Activated CD4-positive, alpha-beta T cell treated with anti-CD3 and anti-CD28 coated beads, Interleukin-2, Interleukin-4, amounts not matched to agents 100 ng/mL and 50 ng/mL, durations not matched to agents 16 hours and 8 hours (primary cell): ENCODE measurements around the gene TRIO.

Experiments
- DNase-seq: peaks from one replicate; pipeline ENCODE4 v3.0.0-alpha.2; 2020; ENCODE audit warnings: low spot score

Gene TRIO

DNA sequence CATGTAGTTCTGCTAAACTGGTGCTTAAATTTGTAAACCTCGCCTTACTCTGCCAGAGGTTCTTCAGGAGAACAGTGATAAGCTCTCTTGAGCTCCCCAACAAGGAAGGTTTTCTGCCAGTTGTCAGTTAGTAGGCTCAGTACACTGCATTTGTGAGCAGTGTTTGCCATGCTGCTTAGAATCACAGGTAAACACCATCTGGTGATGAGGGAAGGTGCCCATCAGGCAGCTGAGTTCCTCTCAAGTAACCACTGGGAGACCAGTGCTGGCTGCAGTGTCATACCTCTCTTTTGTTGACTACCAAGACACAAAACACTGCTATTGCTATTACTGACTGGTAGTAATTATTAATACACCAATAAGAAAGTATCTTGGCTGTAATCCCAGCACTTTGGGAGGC lies 252.3 kb downstream of the TRIO start:
- no peak for DNase-seq

DNA sequence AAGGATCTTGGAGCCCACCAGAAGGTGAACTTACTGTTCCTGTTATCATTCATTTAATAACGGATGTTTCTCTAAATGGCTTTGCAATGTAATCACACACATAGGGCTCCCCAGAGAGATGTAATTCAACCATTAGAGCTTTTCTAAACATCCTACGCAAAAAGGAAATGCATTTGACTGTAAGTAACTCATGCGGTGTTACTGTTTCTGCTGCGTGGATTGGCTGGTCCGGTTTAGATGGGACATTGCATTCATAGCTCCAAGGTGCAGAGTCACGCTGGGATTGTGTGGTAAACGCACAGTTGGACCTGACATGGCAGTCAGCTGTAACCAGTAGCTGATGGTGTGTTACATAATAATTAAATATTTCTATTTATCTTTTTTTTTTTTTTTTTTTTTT lies 252.9 kb downstream of the TRIO start:
- no peak for DNase-seq

DNA sequence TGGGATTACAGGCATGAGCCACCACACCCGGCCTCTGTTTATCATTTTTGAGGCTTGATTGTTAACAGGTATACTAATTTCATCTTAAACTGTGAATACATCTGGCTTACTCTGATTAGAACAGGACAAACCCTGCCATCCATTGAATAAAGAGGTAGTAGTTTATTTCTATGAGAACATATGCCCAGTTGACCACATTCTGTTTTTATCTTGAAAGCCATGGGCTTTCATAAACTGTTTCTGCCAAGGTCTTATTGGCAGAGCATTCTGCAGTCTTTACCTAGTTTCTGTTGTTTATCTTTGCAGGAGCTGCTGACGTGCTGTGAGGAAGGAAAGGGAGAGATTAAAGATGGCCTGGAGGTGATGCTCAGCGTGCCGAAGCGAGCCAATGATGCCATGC lies 253.6 kb downstream of the TRIO start:
- DNase-seq, result no peak

DNA sequence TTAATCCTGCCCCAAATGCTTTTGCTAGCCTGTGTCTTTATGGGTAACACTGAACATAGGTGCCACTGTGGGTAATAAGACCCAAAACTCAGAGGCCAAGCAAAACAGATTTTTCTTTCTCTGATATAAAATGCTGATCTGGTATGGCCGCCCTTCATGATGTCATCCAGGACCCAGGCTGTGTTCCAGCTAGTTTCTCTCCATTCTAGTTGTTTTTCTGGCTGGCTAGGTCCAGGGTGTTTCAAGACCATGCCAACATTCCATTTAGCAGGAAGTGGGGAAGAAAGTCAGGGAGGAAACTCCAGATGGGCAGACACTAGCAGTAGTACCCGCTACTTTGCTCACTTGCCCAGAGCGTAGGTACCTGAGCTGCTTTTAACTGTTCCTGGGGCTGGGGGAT lies 254.6 kb downstream of the TRIO start:
- no peak for DNase-seq

DNA sequence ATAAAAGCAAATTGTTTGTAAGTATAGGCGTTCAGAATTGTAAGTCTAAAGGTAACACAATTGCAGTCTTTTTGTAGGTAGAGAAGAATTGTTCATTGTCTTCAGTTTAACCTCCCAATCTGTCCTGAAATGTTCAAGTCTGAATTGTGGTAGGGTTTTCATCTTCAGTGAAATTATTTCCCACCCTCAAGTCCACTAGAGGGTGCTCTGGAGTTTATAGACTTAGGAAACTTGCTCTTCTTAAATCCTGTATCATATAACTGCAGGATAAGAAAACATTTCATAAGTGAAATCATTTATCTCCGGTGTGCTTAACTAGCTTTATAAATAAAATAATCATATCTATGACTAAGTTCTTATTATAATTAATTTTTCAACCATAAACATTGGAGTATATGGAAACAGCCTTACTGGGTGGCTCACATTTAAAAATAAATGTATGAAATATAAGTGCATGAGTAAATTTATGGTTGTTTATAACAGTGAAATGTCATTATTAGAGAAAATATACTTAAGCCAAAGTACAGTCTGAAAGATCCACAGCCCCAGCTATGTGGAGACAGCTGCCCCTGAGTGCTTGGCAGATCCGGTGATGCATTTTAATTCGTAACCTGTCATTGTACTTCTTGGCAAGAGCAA lies 256.0 kb downstream of the TRIO start:
- peak; percentile 50 for DNase-seq

DNA sequence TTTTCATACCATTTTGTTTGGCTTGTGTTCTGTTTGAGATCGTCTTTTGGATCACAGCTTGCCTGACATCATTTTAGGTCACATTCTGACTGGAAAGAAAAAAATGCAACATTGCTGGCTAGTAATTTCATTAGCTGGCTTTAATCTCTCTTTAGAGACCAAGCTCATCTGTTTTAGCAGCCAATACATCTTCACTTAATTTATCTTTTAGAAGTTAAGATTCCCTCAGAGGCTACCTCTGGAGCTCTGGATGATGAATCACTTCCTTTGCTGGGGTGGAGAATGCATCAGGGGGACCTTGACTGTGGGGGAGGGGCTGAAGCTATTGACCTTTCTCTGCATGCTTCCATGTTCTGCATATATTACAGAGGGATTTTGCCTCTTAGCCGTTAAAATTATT lies 256.9 kb downstream of the TRIO start:
- no peak for DNase-seq

DNA sequence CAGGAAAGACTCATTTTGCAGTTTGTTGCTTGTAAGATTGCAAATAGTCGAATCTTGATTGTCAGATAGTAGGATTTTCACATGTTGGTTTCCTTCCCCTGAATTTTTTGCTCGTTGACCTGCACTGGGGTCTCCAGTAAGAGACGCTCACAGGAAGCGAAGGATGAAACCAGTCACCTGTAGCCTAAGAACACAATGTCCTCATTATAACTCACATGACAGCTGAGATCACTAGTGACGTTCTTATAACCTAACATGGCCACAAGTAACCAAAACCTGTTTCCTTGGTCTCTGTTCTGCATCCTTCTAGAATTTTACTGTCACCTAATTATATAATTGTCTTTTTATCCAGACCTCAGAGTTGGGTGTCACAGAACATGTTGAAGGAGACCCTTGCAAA lies 257.5 kb downstream of the TRIO start:
- no peak for DNase-seq

DNA sequence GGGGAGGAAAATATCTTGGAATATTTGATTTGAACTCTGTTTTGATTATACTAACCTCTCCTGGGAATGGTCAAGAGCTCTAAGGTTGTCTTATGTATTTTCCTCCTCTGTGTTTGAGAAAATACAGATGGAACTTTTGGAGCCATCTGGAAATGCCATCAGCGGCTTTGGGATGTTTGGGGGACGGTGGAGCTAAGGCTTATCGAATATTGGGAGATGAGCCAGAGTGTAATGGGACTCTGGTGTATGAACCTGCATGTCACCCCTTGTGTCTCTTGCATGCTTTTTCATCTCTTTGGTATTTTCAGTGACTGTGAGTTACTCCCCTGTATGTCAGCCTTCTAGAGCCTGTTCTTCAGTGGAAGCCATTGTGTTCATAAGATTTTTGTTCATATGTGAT lies 258.5 kb downstream of the TRIO start:
- DNase-seq, result no peak

DNA sequence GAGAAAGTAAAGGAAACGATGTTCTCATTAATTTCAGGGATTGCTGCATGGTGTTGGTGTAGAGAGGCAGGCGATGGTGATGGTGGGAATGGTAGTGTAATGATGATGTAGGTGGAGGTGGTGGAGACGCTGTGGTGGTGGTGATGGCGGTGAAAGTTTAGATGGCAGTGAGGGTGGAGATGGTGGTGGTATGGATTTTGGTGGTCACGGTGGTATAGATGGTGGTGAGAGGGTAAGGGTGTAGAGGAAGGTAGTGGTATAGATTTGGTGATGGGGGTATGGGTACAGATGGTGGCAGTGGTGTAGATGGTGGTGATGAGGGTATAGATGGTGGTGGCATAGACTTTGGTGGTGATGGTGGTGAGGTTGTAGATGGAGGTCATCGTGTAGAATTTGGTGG lies 259.3 kb downstream of the TRIO start:
- DNase-seq, result no peak

DNA sequence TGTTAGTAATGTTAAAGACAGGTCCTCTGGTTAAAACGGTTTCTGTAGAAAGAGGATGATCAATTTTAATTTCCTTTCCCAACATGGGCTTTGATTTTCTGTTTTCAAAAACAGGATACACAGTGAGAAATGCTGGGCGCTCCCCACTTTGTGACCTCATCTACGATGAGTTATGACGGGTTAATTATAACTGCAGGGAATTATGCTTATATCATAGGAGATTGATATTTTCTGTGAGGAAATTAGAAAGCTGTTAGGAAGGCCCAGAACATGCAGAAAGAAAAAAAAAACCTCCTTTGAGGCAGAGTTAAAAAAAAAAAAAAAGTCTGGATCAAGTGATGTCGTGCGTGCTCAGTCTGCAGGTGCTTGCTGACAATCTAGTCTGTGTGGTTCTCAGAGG lies 261.6 kb downstream of the TRIO start:
- DNase-seq, result no peak

DNA sequence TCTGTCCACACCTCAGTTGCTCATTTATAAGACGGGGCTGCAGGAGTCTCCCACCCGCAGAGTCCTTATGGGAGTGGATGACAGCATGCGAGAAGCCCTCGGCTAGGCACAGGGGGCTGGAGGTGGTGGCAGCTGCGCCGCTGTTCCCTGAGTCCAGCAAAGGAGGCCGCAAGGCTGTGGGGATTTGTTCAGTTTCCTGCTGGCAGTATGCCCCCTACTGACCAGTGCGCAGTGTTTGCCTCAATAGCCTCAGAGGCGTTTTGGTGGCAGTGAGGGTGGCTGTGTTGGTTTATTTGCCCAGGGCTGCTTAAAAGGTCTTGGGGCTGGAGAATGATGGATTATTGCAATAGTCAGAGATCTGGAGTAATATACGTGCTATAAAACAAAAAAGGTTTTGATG lies 262.1 kb downstream of the TRIO start:
- no peak for DNase-seq

DNA sequence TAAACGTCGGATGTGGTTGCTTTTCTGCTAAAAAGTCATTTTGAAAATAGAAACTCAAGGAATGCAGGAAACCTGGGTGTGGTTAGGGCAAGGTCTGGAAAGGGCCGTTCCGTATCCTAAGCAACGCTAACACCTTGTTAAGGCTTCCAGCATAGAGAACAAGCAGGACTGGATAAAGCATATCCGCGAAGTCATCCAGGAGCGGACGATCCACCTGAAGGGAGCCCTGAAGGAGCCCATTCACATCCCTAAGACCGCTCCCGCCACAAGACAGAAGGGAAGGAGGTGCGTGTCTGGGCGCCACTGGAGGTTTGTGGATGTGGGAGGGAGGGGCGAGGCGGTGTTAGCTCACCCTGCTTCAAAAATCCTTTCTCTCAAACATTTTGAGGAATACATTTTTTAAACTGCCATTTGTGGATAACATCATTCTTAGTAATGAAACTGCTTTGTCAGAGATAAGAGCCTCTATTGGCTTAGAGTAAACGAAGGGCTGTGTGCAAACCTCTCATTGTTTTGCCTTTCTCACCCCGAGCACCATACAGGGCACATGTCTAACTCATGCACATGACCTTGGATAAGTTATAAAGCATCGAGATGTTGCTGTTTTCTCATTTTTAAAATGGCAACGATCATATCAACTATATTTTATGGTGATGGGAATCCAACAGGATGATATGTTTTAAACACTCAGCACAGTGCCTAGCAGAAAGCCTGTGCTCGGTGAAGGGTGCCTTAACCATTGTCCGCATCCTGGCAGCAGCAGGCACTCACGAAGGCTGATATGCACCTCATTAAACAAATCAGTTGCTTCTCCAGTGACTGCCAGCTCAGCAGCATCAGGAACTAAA lies 262.8 kb downstream of the TRIO start:
- no peak for DNase-seq

DNA sequence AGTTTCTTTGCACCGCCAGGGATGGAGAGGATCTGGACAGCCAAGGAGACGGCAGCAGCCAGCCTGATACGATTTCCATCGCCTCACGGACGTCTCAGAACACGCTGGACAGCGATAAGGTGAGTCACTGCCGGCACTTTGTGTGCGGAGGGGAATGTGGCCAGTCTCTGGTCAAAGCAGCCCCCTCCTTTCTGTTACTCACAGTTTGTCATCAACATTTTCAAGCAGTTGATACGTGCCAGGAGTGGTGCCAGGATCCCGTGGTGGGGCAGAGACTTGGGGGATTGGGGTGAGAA lies 263.4 kb downstream of the TRIO start:
- no peak for DNase-seq

DNA sequence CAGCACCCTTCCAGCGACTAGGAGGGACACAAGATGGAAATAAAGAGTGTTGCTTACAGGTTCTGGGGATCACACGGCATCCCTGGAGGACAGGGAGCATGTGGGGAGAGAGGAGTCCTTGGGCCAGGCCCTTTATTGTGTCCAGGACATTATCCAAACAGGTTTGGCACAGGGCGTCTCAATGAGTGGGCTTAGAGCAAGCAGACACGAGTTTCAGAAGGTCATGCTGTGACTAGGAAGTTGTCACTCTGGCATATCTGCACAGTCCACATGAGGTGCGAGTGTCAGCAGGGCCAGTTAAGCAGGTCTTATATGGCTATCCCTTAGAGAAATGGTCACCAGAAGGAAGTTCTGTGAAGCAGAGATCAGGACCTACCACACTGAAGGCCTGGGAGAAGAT lies 263.9 kb downstream of the TRIO start:
- DNase-seq, result no peak

DNA sequence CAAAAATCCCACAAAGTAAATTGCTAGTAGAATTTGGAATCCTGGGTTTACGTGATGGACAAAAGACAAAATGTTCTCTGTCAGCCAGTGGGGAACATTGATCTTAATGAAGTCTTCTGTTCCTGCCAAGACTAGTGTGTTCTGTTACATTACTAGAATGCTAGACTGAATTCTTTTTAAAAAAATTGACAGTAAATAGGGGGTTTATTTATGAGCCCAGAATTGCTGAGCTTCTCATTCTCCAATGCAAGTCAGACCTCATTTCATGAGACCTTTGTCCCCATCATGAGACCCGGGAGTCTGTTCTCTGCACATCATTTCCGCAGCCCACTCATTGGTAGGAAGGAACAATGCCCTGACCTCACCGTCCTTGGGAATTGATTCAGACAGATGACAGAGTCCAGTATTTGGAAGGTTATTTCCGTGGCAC lies 264.6 kb downstream of the TRIO start:
- no peak for DNase-seq

DNA sequence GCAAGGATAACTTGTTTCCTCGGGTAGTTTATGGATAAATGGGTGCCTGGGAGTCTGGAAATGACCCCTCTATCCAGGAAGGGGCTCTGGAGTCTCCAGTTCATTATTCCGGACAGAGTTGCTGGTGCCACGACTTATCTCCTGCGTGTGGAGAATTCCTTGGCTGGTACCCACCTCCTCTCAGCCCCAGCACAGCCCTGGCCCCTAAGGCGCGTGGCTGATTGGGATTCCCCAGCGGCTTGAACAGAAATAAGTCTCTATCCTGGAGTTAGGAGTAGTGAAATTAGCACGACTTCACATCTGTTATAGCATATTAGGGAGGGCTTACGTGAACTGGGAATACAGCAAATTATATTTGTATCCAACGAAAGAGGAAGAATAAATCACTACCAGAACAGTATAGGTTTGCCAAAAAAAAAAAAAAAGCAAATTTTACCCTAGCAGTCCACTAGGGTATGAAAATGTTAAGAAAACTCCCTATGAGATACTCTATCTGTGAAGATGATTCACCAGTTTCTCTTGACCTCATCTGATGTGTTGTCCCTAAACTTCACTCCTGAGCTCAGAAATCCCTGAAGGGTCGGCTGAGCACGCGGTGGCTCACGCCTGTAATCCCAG lies 265.9 kb downstream of the TRIO start:
- DNase-seq, result no peak

DNA sequence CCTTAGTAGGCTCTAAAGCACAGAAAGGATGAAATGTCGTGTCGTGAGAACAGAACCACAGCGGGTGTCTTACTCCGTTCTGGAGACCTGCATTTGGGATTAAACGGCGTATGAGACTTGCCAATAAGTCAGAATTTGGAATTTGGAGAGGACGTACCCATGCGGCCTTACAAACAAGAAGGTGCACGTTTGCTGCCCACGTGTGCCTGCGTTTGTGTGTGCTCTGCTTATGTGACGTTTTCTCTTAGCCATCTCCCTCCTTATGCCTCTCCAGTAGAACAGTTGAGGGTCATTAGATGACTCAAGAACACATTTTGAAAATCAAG lies 266.9 kb downstream of the TRIO start:
- DNase-seq, result no peak

DNA sequence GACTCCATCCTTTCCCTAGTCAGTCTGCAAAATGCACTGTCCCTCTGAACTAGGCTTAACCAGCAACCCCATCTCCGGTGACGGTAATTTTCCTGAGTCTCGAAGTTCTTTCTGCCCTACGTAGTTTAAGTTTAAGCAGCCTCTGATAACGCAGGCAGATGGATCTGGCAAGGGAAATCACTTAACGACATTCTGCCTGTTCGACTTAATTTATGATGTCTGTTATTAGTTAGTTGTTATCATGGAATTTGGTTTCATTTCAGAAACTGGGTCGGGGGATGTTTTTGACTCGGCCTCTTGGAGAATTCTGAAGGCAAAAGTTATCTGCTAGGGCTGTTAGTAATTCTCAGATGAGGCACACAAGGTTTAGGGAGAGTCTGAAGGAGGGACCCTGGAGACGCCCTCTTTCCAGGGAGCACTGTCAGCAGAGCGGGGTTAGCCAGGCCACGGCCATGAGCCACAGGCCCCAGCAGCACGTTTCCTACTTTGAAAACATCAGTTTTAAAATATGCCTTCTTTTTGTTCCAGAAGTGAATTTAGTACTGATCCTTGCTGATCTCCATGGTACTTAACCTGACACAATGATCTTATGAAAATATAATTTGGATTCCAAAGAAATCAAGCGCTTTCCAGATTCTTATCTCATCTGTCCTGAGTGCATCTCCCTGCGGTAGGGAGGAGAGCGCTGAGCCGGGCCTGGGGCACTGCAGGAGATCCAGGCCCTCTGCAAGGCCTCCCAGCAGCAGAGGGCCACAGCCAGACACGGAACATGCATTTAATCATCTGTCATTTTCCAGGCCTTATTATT lies 267.5 kb downstream of the TRIO start:
- no peak for DNase-seq

DNA sequence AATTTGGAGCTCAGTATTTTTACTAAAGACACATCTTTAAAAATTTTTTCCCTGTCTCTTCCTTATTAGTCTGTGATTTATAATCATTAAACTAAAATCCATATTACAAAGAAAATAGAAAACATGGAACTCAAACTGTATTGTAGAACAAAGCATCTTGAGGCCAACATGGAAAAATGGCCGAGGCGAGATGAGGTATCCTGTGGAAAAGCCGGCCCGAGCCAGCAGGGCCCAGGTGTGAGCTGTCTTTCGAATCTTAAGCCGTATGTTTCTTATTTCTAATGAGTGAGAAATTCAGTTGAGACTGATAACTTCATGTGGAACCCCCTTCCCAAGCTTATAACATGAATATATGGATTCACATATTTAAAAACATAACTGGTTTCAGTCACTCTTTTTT lies 268.1 kb downstream of the TRIO start:
- DNase-seq, result no peak

DNA sequence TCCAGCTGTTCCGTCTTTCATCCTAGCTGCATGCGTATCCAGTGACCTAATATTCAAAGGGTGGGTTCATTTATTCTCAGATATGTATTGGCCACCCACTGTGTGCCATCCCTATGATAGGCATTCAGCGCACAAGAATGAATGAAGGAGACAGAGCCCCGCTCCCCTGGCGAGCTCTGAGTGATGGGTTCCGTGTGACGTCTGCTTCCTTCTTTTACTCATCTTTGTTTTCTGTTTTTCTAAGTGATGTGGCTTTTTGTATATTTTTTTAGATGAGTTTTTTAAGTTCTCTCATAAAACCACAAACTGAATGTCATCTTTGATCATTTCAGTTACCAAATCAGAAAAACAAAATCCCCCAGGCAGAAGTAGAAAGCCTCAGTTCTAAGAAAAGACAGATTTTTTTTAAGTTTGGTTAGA lies 270.2 kb downstream of the TRIO start:
- DNase-seq, result peak; percentile 50

DNA sequence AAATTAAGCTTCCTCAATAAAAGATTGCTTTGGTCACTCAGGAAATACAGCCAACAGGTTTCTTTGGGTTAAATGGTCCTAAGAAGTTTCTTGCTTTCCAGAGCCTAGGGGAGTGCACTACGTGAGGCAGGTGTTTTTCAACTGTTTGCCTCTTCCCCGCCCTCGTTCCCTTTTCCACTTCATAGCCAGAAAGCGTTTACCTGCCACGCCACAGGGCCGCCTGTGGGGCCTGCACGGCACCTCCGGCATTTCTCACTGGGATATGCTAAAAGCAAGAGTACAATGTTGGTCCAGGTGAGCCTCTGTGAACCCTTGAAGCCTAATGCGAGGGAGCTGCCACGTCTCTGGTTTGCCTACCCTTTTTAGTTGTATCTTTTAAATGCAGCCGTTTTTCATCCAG lies 270.9 kb downstream of the TRIO start:
- no peak for DNase-seq

DNA sequence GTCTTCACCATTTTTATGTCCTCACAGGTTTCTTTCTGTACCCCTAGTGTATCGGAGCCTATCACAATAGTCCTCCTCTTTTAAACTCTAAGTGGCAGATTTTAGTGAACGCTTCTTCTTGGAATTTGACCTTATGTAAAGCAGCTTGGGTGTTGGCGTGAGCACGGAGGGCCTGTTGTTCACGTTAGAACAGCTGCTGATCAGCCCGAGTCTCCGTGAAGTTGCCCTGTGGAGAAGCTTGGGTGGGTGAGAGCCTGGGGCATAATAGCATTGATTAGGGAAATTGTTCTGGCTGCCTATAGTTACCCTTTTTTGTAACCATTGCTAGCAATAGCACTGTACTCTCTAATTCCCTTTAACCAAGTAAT lies 271.5 kb downstream of the TRIO start:
- no peak for DNase-seq
